IPS DF 4.7 (cell line): ENCODE results near the gene TSEN54.

ENCODE experiments used
- DNase-seq: peaks from one replicate; pipeline ENCODE4 v3.0.0-alpha.2; 2013; ENCODE audit warnings: low spot score; ENCODE audit errors: extremely low read depth

TSEN54 gene

DNA sequence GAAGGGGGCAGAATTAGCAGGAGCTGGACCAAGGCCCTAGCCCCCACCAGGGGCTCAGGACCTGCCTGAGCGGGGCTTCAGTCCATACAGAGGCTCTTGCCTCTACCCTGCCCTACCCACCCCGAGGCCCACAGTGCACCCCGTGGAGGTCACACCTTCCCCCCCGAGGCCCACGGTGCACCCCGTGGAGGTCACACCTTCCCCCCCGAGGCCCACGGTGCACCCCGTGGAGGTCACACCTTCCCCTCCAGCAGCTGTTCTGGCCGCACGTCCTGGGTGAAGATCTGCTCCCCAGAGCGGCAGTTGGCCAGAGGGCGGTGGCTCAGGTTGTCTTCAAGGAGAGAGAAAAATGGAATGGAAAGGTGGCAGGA, 12.4 kb upstream of the TSEN54 start:
- DNase-seq = no peak

DNA sequence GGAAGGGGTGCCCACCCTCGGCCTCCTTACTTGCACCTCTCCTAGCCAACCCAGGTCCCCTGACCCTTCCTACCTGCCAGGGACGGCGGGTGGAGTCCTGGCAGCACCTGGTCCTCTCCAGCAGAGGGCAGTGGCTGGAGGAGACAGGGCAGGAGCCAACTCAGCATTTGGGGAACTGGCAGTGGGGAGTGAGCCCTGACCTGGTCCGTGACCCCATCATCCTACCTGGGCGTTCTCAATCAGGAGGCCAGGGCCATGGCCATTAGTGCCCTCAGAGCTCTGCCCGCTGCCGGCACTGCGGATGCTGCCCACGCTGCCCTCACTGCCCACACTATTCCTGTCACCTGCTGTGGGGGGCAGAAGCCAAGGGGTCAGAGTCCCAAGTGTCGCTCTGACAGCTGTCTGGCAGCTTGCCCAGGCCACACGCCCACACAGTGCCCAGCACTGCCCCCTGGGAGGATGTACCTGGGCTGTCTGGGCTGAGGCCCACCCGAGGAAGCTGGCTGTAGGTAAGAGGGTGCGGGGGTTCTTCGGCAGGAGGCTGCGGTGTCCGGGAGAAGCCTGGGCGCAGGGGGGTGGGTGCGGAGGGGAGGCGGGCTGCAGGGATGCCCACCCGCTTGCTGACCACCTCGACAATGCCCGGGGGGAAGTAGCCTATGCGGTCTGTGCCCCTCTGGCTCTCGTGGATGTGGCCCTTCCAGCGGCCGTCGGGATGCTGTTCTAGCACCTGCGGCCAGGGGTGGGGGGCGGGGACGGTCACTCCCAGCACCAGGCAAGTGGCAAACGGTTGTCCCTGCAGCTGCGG, 11.8 kb upstream of the TSEN54 start:
- no peak for DNase-seq

GRCh38 chr17:75505152-75505409, 11.2 kb upstream of the TSEN54 start:
- no peak for DNase-seq

GRCh38 chr17:75505640-75506039, 10.7 kb upstream of the TSEN54 start:
- DNase-seq = no peak

DNA sequence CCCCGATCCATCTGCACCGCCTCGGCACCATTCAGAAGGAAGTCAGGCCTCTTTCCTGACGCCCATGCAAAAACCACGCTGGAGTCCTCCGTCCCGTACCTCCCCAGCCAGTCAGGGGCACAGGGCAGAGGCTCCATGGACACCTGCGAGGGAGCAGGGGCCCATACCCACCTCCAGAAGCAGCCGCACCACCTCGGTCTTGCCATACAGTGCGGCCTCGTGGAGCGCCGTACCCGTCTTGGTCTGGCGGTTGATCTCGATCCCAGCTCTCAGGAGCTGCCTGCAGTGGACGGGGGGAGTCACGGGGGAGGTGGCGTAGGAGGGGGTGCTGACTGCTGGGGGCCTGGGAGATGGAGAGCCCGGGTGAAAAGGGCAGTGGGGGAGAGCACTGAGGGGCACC, 10.2 kb upstream of the TSEN54 start:
- no peak for DNase-seq

GRCh38 chr17:75506888-75507287, 9.4 kb upstream of the TSEN54 start:
- no peak for DNase-seq

- DNase-seq = no peak
Observed at GRCh38 chr17:75507733-75508719, 8.3 kb upstream of the TSEN54 start.

- DNase-seq = no peak
Observed at GRCh38 chr17:75508931-75509361, 7.4 kb upstream of the TSEN54 start.

DNA sequence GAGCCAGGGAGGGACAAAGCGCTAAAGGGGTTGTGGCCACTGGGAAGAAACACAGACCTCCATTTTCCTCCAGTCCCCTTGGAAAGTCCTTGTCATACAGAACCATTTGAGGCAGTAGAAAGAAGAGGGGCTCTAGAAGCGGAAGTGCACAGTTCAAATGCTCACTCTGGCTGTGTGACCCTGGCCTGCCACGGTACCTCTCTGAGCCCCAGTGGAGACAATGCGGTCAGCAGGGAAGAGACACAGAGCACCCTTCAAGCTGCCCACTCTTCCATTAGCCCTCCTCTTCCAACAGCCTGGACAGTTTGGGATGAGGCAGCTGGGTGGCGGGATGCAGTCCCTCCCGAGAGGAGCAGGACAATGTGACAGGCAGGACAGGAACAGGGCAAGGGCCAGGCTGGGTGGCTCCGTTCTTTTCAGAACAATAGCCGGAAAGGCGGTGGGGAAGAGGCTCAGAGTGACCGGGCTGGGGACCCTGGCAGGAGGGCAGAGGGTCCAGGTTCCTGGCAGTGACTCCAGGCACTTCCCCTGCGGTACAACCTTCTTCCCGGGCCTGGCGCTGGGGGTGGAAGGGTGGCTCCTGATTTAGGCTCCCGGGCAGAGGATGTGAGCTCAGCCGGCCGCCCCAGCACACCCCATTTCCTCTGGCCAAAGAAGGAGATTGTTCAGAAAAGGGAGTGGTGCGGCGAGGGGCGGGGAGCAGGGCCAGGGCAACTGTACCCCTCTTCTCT, 6.6 kb upstream of the TSEN54 start:
- no peak for DNase-seq

GRCh38 chr17:75511270-75511609, 5.1 kb upstream of the TSEN54 start:
- DNase-seq = no peak

- no peak for DNase-seq
Observed at GRCh38 chr17:75511610-75512575, 4.4 kb upstream of the TSEN54 start.

DNA sequence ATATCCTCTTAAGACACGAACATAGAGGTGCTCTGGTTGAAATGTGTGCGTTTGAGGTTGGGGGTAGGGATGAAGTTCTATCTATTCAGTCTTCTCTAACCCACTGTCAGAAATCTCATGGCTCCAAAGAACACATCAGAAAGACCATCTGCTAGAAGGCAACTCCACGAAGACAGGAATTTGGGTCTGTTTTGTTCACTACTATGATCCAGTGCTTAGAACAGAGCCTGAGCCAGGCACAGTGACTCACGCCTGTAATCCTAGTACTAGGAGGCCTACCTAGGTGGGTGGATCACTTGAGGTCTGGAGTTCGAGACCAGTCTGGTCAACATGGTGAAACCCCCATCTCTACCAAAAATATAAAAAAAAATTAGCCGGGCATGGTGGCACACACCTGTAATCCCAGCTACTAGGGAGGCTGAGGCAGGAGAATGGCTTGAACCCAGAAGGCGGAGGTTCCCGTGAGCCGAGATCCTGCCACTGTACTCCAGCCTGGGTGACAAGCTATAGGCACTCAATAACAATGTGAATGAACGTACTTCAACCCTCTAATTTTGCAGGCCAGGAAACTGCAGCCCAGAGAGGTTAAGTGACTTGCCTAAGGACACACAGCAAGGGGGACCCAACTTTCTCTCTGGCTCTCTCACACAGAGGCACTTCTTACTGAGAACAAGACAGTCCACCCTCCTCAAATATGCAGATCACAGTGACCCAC, 3.2 kb upstream of the TSEN54 start:
- no peak for DNase-seq

- no peak for DNase-seq
Observed at GRCh38 chr17:75513641-75514000, 2.7 kb upstream of the TSEN54 start.

DNA sequence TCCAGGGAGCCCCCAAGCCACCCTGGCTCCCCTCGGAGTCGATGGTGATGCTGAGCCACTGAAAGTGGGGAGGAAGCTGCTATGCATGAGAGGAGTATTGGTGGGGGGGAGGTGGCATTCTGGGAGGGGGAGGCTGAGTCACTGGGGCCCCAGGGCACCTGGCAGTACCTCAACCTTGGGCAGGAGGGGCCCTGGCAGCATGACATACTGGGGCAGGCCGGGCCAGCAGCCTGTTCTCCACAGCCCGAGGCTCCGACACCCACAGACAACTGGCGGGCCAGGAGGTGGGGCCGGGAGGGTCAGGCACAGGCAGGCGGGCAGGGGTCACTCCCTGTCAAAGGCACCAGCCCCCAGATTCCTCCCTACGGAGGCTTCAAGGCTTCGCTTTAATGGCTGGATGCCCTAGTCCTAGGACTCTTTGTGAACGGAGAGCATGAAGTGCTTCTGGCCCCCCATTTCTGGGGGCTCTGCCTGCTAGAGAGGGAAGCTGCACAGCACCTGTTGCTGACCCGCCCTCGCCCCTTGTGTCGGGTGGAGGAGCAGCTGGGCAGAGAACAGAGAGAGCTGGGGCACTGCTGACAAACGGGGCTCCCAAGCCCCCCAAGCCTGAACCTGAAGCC, 1.9 kb upstream of the TSEN54 start:
- no peak for DNase-seq

GRCh38 chr17:75514919-75515495, 1.3 kb upstream of the TSEN54 start:
- no peak for DNase-seq

DNA sequence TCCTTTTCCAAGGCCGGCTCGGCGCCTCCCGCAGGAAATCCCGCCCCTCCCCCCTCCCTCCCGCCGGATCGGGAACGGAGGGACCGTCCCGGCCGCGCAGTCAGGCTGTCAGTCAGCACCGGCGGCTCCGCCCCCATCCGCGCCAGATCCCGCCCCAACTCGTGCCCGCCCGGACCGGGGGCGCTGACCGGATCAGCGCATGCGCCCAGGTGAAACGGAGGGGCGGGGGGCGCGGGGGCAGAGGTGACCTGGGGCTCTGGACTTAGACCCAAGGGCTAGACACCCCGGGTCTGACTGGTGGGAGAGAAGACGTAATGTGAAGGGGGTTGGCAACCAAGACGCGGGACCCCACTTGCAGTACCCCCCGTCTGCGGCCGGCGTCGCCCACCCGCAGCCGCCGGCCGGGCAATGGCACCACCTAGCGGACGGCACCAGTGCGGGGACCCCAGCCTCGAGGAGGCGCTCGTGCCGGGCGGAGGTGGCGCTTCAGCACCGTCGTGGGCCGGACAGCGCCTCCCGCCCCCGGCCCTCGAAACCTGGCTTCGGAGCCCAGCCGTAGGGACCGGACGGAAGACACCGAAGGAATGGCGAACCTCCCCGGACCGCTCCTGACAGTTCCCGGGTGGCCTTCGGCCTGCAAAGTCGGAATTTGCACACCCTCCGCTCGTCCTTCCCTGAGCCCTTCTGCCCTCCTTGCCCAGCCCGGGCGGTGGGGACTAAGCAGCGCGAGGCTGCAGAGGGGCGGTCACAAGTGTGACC, 653 bp upstream of the TSEN54 start, which contains the start of gene CASKIN2:
CASKIN2 (minus strand) TSS at position 42 of the 759 bp plus-strand sequence. CDS start 1,733 bp downstream, outside the sequence.
- no peak for DNase-seq

- no peak for DNase-seq
Observed at GRCh38 chr17:75516619-75517296, 430 bp downstream of the TSEN54 start.

- DNase-seq = no peak
Observed at GRCh38 chr17:75517297-75517865, 1.1 kb downstream of the TSEN54 start.
